Fibroblast of lung (primary cell): Measurements from ENCODE around the gene MAP2K5.

Experiments
- CTCF ChIP-seq, 2 donors: IDR thresholded peaks in 1 of 2; conservative IDR thresholded peaks in 1 of 2; 1 replicate in 1 of 2; 2 replicates in 1 of 2; pipeline ENCODE4 v1.5.1; 2011 to 2012; ENCODE audit warnings: low read length in 2 of 2, control low read depth in 1 of 2, inconsistent platforms in 1 of 2, low read depth in 1 of 2, mild to moderate bottlenecking in 1 of 2
- EZH2 ChIP-seq: IDR thresholded peaks from 2 replicates; pipeline ENCODE4 v1.5.1; 2012; ENCODE audit warnings: low read length, control low read depth, mild to moderate bottlenecking; ENCODE audit errors: missing control alignments

GRCh38 chr15:67765701-67766100, 223.2 kb downstream of the MAP2K5 start:
- no peak for TF ChIP-seq CTCF (conservative IDR thresholded peaks at IDR 0.05 in 1 of 2, IDR thresholded peaks at IDR 0.05 in 1 of 2; ENCODE audit: low read depth in 1 of 2, low read length in 2 of 2)
- TF ChIP-seq EZH2, result no peak
